SK-N-SH treated with all-trans-retinoic acid at 6 μM for 48 hours (cell line): Measurements from ENCODE around the gene SGSM1.

ENCODE experiments used
- ATAC-seq: fragments of 200-7000 bp; cut with Tn5 transposase; 3 replicates; pipeline ENCODE4 v1.9.1; 2020; ENCODE audit warnings: mild to moderate bottlenecking, moderate library complexity
- ARNTL ChIP-seq: fragments of 450-650 bp; formaldehyde crosslinking; IDR thresholded peaks from 2 replicates; pipeline ENCODE4 v1.5.0; 2020; ENCODE audit warnings: low read depth, mild to moderate bottlenecking, moderate library complexity, borderline replicate concordance
- BACH2 ChIP-seq: fragments of 250-450 bp; sonication (Bioruptor Pico); IDR thresholded peaks from 2 replicates; pipeline ENCODE4 v1.9.0; 2021; ENCODE audit warnings: mild to moderate bottlenecking, borderline replicate concordance
- CSDC2 ChIP-seq: fragments of 250-450 bp; sonication (Bioruptor Pico); IDR thresholded peaks from 2 replicates; pipeline ENCODE4 v1.5.0; 2020; ENCODE audit warnings: mild to moderate bottlenecking, moderate library complexity
- CSRNP3 ChIP-seq: fragments of 250-450 bp; sonication (Bioruptor Pico); IDR thresholded peaks from 2 replicates; pipeline ENCODE4 v1.5.1; 2021; ENCODE audit warnings: mild to moderate bottlenecking, moderate library complexity
- ESRRG ChIP-seq: fragments of 250-450 bp; sonication (Bioruptor Pico); IDR thresholded peaks from 2 replicates; pipeline ENCODE4 v1.6.1; 2021; ENCODE audit warnings: mild to moderate bottlenecking
- GLIS3 ChIP-seq: fragments of 250-450 bp; sonication (Bioruptor Pico); IDR thresholded peaks from 2 replicates; pipeline ENCODE4 v1.5.0; 2020; ENCODE audit warnings: mild to moderate bottlenecking, moderate library complexity
- ISL1 ChIP-seq: fragments of 250-450 bp; sonication (Bioruptor Pico); IDR thresholded peaks from 2 replicates; pipeline ENCODE4 v2.1.2; 2022; ENCODE audit warnings: mild to moderate bottlenecking, moderate library complexity
- OSR1 ChIP-seq: fragments of 250-450 bp; sonication (Bioruptor Pico); IDR thresholded peaks from 2 replicates; pipeline ENCODE4 v1.8.0; 2022; ENCODE audit warnings: moderate library complexity, mild to moderate bottlenecking, inconsistent platforms
- PATZ1 ChIP-seq: fragments of 250-450 bp; sonication (Bioruptor Pico); IDR thresholded peaks from 2 replicates; pipeline ENCODE4 v1.8.0; 2020; ENCODE audit warnings: mild to moderate bottlenecking, moderate library complexity, borderline replicate concordance
- POU6F1 ChIP-seq: fragments of 250-450 bp; sonication (Bioruptor Pico); IDR thresholded peaks from 2 replicates; pipeline ENCODE4 v1.8.0; 2021; ENCODE audit warnings: low read depth, mild to moderate bottlenecking, moderate library complexity, borderline replicate concordance
- PPARA ChIP-seq: fragments of 250-450 bp; sonication (Bioruptor Pico); IDR thresholded peaks from 2 replicates; pipeline ENCODE4 v1.5.0; 2020; ENCODE audit warnings: mild to moderate bottlenecking, borderline replicate concordance
- RARB ChIP-seq: fragments of 250-450 bp; sonication (Bioruptor Pico); IDR thresholded peaks from 2 replicates; pipeline ENCODE4 v1.8.0; 2021; ENCODE audit warnings: mild to moderate bottlenecking, moderate library complexity
- SNAI2 ChIP-seq: fragments of 250-450 bp; sonication (Bioruptor Pico); IDR thresholded peaks from 2 replicates; pipeline ENCODE4 v1.5.0; 2020; ENCODE audit warnings: mild to moderate bottlenecking, moderate library complexity
- TCF4 ChIP-seq: fragments of 250-450 bp; sonication (Bioruptor Pico); IDR thresholded peaks from 2 replicates; pipeline ENCODE4 v1.8.0; 2021; ENCODE audit warnings: mild to moderate bottlenecking, moderate library complexity, borderline replicate concordance
- TOX ChIP-seq: fragments of 250-450 bp; sonication (Bioruptor Pico); IDR thresholded peaks from 2 replicates; pipeline ENCODE4 v1.8.0; 2021; ENCODE audit warnings: mild to moderate bottlenecking, moderate library complexity, borderline replicate concordance
- TSHZ2 ChIP-seq: fragments of 250-450 bp; sonication (Bioruptor Pico); IDR thresholded peaks from 2 replicates; pipeline ENCODE4 v1.5.0; 2020; ENCODE audit warnings: mild to moderate bottlenecking, moderate library complexity
- ZC3H10 ChIP-seq: fragments of 250-450 bp; sonication (Bioruptor Pico); IDR thresholded peaks from 2 replicates; pipeline ENCODE4 v1.5.1; 2021; ENCODE audit warnings: mild to moderate bottlenecking, moderate library complexity
- ZFP3 ChIP-seq: fragments of 250-450 bp; sonication (Bioruptor Pico); IDR thresholded peaks from 2 replicates; pipeline ENCODE4 v1.5.0; 2020; ENCODE audit warnings: mild to moderate bottlenecking, moderate library complexity
- ZFP30 ChIP-seq: fragments of 450-650 bp; formaldehyde crosslinking; IDR thresholded peaks from 2 replicates; pipeline ENCODE4 v1.5.0; 2022; ENCODE audit warnings: mild to moderate bottlenecking, moderate library complexity
- ZNF565 ChIP-seq: fragments of 450-650 bp; formaldehyde crosslinking; conservative IDR thresholded peaks from 2 replicates; pipeline ENCODE4 v1.5.0; 2020; ENCODE audit warnings: low read depth, mild to moderate bottlenecking, moderate library complexity
- ZNF70 ChIP-seq: fragments of 450-650 bp; formaldehyde crosslinking; IDR thresholded peaks from 2 replicates; pipeline ENCODE4 v1.5.0; 2020; ENCODE audit warnings: mild to moderate bottlenecking, moderate library complexity
- ZNF8 ChIP-seq: fragments of 450-650 bp; formaldehyde crosslinking; IDR thresholded peaks from 2 replicates; pipeline ENCODE4 v1.5.0; 2020; ENCODE audit warnings: mild to moderate bottlenecking, moderate library complexity
- TF ChIP-seq, protein P1 (sequence below): fragments of 250-450 bp; sonication (Bioruptor Pico); IDR thresholded peaks from 2 replicates; pipeline ENCODE4 v1.5.1; 2020; ENCODE audit warnings: low read depth, mild to moderate bottlenecking, moderate library complexity

Gene SGSM1

DNA sequence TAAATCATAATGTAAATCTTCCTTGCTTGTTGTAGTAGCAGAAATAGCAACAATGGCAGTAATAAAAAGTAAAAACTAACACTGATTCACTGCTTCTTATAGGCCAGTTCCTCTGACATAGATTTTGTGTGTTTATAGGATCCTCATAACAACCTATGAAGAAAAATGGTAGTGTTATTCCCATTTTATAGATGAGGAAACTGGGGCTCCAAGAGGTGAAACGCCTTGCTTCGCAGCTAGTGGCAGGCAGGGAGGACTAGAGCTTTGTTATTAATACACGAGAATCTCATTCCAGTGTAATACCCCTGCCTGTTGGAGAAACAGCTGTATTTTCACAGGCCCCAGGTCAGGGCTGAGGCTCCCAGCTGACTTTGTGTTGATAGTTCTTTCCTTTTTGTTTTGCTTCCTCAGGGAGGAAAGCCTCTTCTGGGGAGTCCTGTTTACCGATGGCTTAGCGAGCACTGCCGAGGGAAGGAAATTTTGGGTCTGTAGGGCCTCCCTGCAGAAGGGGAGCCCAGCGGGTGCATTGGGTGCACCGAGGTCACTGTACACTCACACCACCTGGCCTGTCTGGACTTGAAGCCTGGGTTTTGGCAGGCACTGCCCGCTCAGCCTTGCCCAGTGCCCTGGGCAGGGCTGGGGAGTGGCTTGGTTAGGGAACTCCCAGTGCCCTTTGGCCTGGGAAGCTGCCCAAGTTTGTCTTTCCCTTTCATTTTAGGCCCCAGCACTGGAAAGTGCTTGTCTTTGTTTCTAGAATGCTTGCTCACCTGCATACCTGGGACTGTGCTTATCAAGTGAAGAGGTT, 160.0 kb downstream of the SGSM1 start:
- no peak for ATAC-seq

GRCh38 chr22:24968066-24968561, 162.1 kb downstream of the SGSM1 start:
- TF ChIP-seq ISL1 (CRISPR knock-in tag) (peak; percentile 67), SNAI2 (CRISPR knock-in tag) (peak; percentile 82; the same call in 1 of the 2 replicates), ZNF70 (CRISPR knock-in tag) (no peak)
- ATAC-seq: peak; percentile 70

More for the DNA sequence above, 160.0 kb downstream of the SGSM1 start:
- TF ChIP-seq ZNF8 (CRISPR knock-in tag): no peak
- TF ChIP-seq TCF4: no peak
- TF ChIP-seq ZNF70 (CRISPR knock-in tag): no peak
- no peak for TF ChIP-seq ESRRG (CRISPR knock-in tag)
- TF ChIP-seq, protein P1, sequence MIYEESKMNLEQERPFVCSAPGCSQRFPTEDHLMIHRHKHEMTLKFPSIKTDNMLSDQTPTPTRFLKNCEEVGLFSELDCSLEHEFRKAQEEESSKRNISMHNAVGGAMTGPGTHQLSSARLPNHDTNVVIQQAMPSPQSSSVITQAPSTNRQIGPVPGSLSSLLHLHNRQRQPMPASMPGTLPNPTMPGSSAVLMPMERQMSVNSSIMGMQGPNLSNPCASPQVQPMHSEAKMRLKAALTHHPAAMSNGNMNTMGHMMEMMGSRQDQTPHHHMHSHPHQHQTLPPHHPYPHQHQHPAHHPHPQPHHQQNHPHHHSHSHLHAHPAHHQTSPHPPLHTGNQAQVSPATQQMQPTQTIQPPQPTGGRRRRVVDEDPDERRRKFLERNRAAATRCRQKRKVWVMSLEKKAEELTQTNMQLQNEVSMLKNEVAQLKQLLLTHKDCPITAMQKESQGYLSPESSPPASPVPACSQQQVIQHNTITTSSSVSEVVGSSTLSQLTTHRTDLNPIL (CRISPR knock-in tag): no peak
- TF ChIP-seq POU6F1: no peak
- TF ChIP-seq CSDC2 (CRISPR knock-in tag): no peak
- TF ChIP-seq ZC3H10 (CRISPR knock-in tag): no peak
- TF ChIP-seq GLIS3 (CRISPR knock-in tag): no peak
- TF ChIP-seq ARNTL (CRISPR knock-in tag): no peak
- no peak for TF ChIP-seq ZFP3 (CRISPR knock-in tag)
- TF ChIP-seq TSHZ2 (CRISPR knock-in tag): no peak
- no peak for TF ChIP-seq OSR1 (CRISPR knock-in tag)
- no peak for TF ChIP-seq SNAI2 (CRISPR knock-in tag)
- no peak for TF ChIP-seq PPARA (CRISPR knock-in tag)
- no peak for TF ChIP-seq CSRNP3 (CRISPR knock-in tag)
- TF ChIP-seq RARB: no peak
- TF ChIP-seq ISL1 (CRISPR knock-in tag): no peak

GRCh38 chr22:24969560-24970301, 163.7 kb downstream of the SGSM1 start:
- peak; percentile 85 for ATAC-seq
- TF ChIP-seq BACH2 (CRISPR knock-in tag) (no peak), ZNF70 (CRISPR knock-in tag) (peak; percentile 71), ZNF565 (CRISPR knock-in tag) (no peak), TSHZ2 (CRISPR knock-in tag) (peak; percentile 80; the same call in 1 of the 2 replicates), ZNF8 (CRISPR knock-in tag) (peak; percentile 54; the same call in 1 of the 2 replicates), RARB (no peak), SNAI2 (CRISPR knock-in tag) (0 out of 2 replicates have a peak, but pooled peaks have one; percentile 10), ARNTL (CRISPR knock-in tag) (no peak), TOX (CRISPR knock-in tag) (no peak), PPARA (CRISPR knock-in tag) (no peak), ISL1 (CRISPR knock-in tag) (peak; percentile 50; the same call in 1 of the 2 replicates), CSDC2 (CRISPR knock-in tag) (0 out of 2 replicates have a peak, but pooled peaks have one; percentile 59), PATZ1 (peak; percentile 59; the same call in 1 of the 2 replicates), ZFP30 (CRISPR knock-in tag) (no peak), ZFP3 (CRISPR knock-in tag) (peak; percentile 78), TCF4 (peak; percentile 84)
